ENCODE data around the gene PRRG1. TPM values are rescaled to one million over a fixed set of nuclear protein-coding genes. Genes with fewer than 3 reads are reported as not detected.
"Not testable (repeated sequence)": the region's sequence is repeated elsewhere in the genome, so short reads cannot be mapped to it uniquely, and the experiment has no call there.

PRRG1 gene
- total RNA-seq, 1 experiment from 2014 or later, result 12.6 TPM

GRCh38 chrX:37378404-37378803 is 29.2 kb downstream of the PRRG1 start:
- DNase-seq (ENCODE audit: low read depth), result no peak

GRCh38 chrX:37378830-37379229 is 29.7 kb downstream of the PRRG1 start:
- DNase-seq (ENCODE audit: low read depth), result no peak

GRCh38 chrX:37380256-37380655 is 31.1 kb downstream of the PRRG1 start:
- DNase-seq (ENCODE audit: low read depth), result no peak

- peak; percentile 79 for DNase-seq (ENCODE audit: low read depth)
Measured at GRCh38 chrX:37380924-37381323, 31.8 kb downstream of the PRRG1 start.

- no peak for DNase-seq (ENCODE audit: low read depth)
Measured at GRCh38 chrX:37383313-37383712, 34.1 kb downstream of the PRRG1 start.

- DNase-seq (ENCODE audit: low read depth), result no peak
Measured at GRCh38 chrX:37388413-37388812, 39.2 kb downstream of the PRRG1 start.

- DNase-seq (ENCODE audit: low read depth), result peak; percentile 58
Measured at GRCh38 chrX:37405956-37406355, 56.8 kb downstream of the PRRG1 start.

DNA sequence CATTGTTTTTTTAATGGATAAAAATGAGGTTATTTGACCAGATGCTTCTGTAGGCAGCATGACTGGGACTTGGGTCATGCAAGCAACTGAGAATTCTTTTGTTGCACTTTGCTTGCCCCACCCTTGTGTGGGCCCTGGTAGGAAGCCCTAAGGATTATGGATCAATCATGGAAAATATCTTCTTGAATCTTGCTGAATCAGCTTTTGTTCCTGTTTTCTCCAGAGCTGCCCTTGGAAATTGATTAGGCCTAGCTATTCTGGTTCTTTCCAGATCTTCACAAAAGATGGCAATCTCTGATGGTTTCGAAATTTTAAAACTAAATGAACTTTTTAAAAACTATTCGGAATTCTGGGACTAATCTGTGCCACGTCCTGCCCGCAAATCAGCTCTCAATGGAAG is 58.6 kb downstream of the PRRG1 start:
- DNase-seq (ENCODE audit: low read depth), result no peak

GRCh38 chrX:37409278-37409677 is 60.1 kb downstream of the PRRG1 start:
- no peak for DNase-seq (ENCODE audit: low read depth)

DNA sequence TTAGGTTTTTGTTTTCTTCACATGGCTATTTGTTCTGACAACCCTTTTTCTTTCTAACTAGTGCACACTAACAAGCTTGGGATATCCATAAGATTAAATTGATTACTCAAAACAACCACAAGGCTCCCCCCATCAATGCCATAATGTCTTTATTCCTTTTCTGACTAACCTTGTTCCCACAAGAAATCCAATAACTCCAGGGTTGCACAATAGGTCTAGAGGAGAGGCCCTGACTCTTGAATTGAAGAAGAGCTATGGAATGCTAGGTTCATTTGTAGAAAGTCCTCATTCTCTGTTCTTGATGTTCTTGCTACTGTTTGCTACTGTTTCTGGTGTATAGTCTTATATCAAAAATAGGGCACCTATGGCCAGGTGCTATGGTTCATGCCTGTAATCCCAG is 71.0 kb downstream of the PRRG1 start:
- no peak for DNase-seq (ENCODE audit: low read depth)

DNA sequence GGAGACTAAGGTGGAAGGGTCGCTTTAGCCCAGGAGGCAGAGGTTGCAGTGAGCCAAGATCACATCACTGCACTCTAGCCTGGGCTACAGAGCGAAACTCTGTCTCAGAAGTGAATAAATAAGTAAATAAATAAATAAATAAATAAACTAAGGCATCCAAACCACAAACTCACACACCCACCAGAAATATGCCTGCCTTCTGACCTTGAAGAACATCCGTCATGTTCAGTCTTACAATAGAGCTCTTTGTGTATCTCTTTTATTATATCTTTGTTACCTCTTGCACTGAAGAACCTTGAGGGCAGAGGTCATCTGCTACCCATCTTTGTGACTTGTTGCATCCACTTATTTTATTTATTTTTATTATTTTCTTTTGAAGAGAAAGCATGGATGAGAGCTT is 71.6 kb downstream of the PRRG1 start:
- DNase-seq (ENCODE audit: low read depth), result no peak

DNA sequence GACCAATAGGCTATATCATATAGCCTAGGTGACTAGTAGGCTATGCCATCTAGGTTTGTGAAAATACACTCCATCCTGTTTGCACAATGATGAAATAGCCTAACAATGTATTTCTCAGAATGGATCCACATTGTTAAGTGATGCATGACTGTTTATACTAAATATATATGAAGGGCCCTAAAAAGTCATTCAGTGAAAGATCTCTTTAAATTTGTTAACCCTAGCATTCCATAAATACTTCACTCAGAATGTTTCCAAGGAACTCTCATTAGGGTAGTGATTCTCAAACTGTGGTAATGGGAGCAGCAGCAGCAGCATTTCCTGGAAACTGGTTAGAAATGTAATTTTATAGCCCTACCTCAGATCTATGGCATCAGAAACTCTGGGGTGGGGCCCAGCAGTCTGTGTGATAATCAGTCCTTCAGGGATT is 74.9 kb downstream of the PRRG1 start:
- DNase-seq (ENCODE audit: low read depth), result no peak

GRCh38 chrX:37425370-37425769 is 76.2 kb downstream of the PRRG1 start:
- no peak for DNase-seq (ENCODE audit: low read depth)

- not testable (repeated sequence) for DNase-seq (ENCODE audit: low read depth)
Measured at GRCh38 chrX:37428962-37429361, 79.8 kb downstream of the PRRG1 start.

GRCh38 chrX:37434362-37434761 is 85.2 kb downstream of the PRRG1 start:
- DNase-seq (ENCODE audit: low read depth), result no peak

DNA sequence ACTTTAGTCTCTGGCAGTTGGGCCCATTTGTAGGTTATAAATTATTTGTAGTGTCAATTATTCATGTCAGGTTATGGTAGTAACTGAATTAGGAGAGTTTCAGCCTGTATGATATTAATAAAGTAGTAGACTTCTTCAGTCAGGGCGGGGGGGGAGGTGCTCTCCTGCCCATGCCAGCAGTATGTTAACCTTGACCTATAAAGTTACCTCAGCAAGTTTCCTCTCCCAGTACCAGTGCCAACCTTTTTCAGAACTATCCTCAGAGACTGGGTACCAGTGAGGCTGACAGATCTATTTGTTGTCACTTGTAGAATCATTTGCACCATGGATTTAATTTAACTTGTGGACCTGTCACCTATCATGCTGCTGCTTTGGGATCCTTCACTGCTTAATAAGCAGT is 88.0 kb downstream of the PRRG1 start:
- no peak for DNase-seq (ENCODE audit: low read depth)

DNA sequence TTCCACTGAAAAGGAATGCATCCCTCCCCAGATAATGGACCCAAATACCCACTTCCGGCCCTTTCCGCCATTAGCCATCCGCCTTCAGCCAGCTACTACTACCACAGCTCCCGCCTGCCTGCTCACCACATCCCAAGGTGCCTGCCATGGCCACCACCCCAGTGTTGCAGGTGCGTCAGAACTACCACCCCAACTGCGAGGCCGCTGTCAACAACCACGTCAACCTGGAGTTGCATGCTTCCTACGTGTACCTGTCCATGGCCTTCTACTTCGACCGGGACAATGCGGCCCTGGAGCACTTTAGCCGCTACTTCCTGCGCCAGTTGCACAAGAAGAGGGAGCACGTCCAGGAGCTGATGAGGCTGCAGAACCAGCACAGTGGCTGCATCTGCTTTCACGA is 92.2 kb downstream of the PRRG1 start:
- no peak for DNase-seq (ENCODE audit: low read depth)

GRCh38 chrX:37445182-37445581 is 96.0 kb downstream of the PRRG1 start:
- no peak for DNase-seq (ENCODE audit: low read depth)

- no peak for DNase-seq (ENCODE audit: low read depth)
Measured at GRCh38 chrX:37453821-37454220, 104.7 kb downstream of the PRRG1 start.

GRCh38 chrX:37454537-37455285 is 105.5 kb downstream of the PRRG1 start:
- peak; percentile 45 for DNase-seq (ENCODE audit: low read depth)

DNA sequence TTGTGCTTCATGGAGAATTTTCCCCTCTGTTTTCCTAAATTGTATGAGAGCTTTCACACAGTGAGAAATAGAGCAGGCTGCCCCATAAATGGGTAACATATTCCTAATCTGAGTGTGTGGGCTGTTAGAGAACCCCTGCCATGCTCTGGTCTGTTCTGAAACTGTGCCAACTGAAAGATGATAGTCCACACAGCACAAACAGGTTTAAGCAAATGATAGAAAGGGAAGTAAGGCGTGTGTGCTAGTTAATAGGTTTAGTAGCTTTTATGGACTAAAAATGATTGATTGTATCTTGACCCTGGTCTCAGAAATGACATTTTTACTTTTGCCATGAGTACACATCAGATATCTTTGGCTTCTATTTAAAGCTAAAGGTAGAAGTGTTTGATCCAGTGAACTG is 106.2 kb downstream of the PRRG1 start:
- no peak for DNase-seq (ENCODE audit: low read depth)

GRCh38 chrX:37460285-37460684 is 111.1 kb downstream of the PRRG1 start:
- peak; percentile 5 for DNase-seq (ENCODE audit: low read depth)

GRCh38 chrX:37462346-37462745 is 113.2 kb downstream of the PRRG1 start:
- no peak for DNase-seq (ENCODE audit: low read depth)

GRCh38 chrX:37468124-37468739 is 119.1 kb downstream of the PRRG1 start:
- DNase-seq (ENCODE audit: low read depth), result no peak

Measured in RPMI7951 (cell line).